Measurements from ENCODE around the gene CDH4.

Gene CDH4

DNA sequence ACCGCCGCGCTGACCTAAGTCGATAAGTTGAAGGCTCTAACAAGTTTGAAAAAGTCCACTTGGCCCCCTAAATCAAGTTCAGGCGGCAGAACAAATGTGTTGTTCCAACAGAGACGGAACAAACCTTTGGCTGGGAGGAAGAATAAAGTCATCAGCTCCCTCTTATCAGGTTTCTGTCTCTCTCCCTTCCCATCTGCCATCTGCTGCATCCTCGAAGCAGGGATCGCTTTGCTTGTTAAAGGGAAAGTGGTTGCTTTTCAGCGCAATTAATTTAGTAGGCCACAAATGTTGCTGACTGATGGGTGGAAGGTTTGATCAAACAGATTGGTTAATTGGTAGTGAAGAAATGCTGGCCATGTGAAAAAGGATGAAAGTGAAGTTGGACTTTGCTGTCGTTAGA is 64.3 kb downstream of the CDH4 start:
- H3K27me3 ChIP-seq (ENCODE audit: low read depth, low read length), result no peaks in the 10 kb centered on the region
- H3K9me3 ChIP-seq (ENCODE audit: control insufficient read depth in 1 of 2, low read length in 2 of 2), result no peaks in the 10 kb centered on the region
- no peaks in the 10 kb centered on the region for H3K4me1 ChIP-seq (ENCODE audit: control insufficient read depth in 1 of 2, insufficient read depth in 2 of 2, low read length in 2 of 2)
- no peak overlapping the region for H3K4me3 ChIP-seq (ENCODE audit: low read depth in 1 of 2, low read length in 2 of 2)
- no peak overlapping the region for H3K27ac ChIP-seq (ENCODE audit: low read length)
- H3K36me3 ChIP-seq (ENCODE audit: control insufficient read depth in 1 of 2, insufficient read depth in 2 of 2, low read length in 2 of 2), result no peaks in the 10 kb centered on the region

DNA sequence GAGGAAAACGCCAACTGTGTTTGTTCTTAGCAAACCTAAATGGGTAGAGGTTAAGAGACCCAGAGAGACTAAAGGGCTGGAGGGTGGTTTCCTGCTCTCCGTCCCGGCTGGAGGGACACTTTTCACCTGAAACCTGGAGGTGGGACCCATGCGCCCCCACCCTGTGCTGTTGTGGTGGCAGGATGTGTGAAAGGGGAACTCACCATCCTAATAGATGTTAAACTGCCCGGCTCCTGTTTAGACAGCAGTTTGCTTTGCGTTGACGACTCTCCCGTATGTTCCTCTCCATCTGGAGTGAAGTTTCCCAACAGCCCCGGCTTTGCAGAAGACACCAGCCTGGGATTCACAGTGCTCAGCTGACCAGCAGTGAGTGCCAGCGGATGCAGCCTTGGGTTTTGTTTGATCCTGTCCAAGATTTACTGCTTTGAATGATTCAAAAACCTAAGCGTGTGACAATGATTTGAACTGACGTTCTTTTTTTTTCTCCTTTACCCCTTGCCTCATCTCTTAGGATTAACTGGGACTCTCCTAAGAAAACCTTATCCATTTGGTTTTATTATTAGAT is 66.0 kb downstream of the CDH4 start:
- Histone ChIP-seq H3K27ac (ENCODE audit: low read length) (no peak overlapping the region), H3K36me3 (ENCODE audit: control insufficient read depth in 1 of 2, insufficient read depth in 2 of 2, low read length in 2 of 2) (no peaks in the 10 kb centered on the region), H3K4me1 (ENCODE audit: control insufficient read depth in 1 of 2, insufficient read depth in 2 of 2, low read length in 2 of 2) (no peaks in the 10 kb centered on the region), H3K4me3 (ENCODE audit: low read depth in 1 of 2, low read length in 2 of 2) (no peak overlapping the region), H3K9me3 (ENCODE audit: control insufficient read depth in 1 of 2, low read length in 2 of 2) (no peaks in the 10 kb centered on the region), H3K27me3 (ENCODE audit: low read depth, low read length) (no peaks in the 10 kb centered on the region)

DNA sequence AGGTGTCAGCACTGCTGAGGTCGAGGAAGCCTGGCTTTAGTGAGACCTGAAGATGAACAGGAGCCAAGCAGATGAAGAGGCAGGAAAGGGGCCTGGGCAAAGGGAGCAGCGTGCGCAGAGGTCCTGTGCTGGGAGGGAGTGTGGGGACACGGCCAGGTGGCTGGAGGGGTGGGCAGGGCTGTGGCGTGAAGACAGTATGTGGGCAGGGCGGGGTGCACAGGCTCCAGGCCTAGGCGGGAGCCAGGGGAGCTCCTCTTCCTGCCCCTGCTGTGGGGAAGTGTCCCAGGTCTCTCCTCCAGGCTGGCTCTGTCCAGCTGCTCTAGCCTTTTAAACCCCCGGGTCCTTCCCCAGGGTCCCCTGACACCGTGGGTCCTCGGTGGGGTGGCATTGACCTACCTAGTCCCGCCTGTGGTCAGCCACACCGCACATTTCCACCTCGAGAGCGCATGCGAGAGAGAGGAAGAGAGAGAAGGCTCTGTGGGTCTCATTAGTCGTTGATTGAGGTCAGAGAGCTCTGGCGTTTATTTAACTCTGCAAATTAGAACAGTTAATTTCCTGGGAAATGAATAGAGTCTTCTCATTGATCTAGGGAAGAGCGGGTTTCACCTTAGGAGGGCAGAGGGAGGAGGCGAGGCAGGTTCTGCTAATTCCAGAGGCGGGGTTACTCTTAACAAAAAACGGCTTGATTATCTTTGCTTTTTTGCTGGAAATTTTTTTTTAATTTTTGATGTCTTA is 68.8 kb downstream of the CDH4 start:
- H3K27me3 ChIP-seq (ENCODE audit: low read depth, low read length), result no peaks in the 10 kb centered on the region
- no peaks in the 10 kb centered on the region for H3K9me3 ChIP-seq (ENCODE audit: control insufficient read depth in 1 of 2, low read length in 2 of 2)
- no peak overlapping the region for H3K27ac ChIP-seq (ENCODE audit: low read length)
- no peaks in the 10 kb centered on the region for H3K36me3 ChIP-seq (ENCODE audit: control insufficient read depth in 1 of 2, insufficient read depth in 2 of 2, low read length in 2 of 2)
- no peak overlapping the region for H3K4me3 ChIP-seq (ENCODE audit: low read depth in 1 of 2, low read length in 2 of 2)
- H3K4me1 ChIP-seq (ENCODE audit: control insufficient read depth in 1 of 2, insufficient read depth in 2 of 2, low read length in 2 of 2), result no peaks in the 10 kb centered on the region

DNA sequence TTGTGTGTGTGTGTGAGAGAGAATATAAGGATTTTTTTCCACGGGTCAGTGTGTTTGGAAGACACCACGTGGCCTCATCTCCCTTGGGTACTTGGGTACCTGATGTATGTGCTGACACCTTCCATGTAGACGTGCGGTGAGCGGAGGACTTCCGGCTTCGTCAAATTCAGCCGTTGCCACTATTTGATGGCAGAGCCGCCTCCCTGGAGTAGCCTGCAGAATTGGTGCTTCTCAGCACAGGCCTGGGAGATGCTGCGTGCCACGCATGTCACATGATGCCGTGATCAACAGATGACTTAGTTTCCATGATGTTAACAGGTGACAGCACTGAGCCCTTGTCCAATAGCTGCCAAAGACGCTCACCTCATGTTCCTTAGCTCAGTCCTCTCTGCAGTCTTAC is 69.4 kb downstream of the CDH4 start:
- no peak overlapping the region for H3K4me3 ChIP-seq (ENCODE audit: low read depth in 1 of 2, low read length in 2 of 2)
- H3K27ac ChIP-seq (ENCODE audit: low read length), result no peak overlapping the region
- no peaks in the 10 kb centered on the region for H3K27me3 ChIP-seq (ENCODE audit: low read depth, low read length)
- H3K36me3 ChIP-seq (ENCODE audit: control insufficient read depth in 1 of 2, insufficient read depth in 2 of 2, low read length in 2 of 2), result no peaks in the 10 kb centered on the region
- no peaks in the 10 kb centered on the region for H3K9me3 ChIP-seq (ENCODE audit: control insufficient read depth in 1 of 2, low read length in 2 of 2)
- H3K4me1 ChIP-seq (ENCODE audit: control insufficient read depth in 1 of 2, insufficient read depth in 2 of 2, low read length in 2 of 2), result no peaks in the 10 kb centered on the region

DNA sequence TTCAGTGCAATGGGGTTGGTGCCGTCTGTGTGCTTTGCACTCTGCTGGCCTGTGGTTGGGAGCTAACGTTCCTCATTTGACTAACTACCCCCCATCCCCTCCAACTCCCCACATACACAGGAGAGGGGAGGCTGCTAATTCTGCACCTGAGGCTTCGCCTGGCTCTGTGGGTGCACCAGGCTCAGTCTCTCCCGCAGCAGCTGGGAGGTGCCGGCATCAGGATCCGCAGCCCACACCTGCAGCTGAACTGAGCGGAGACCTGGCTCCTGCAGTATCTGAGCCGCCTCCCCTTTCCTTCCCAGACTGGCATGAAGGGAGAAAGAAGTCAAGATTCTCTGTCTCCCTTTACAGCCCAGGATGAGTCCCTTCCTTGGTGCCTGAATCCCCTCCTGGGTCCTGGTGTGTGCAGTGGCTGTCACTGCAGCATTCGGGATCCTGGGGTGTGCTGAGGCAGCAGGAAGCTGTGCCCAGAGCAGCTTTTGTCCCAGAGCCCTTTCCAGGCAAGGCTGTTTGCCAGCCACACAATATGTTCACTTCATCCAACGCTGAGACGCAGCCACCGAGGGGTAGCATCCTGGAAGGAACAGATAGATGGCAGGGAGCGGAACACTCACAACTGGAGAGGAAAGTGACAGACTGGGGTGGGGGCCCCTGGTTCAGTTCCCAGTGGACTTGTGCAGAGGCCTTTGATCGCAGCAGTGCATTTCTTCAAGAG is 70.2 kb downstream of the CDH4 start:
- H3K4me1 ChIP-seq (ENCODE audit: control insufficient read depth in 1 of 2, insufficient read depth in 2 of 2, low read length in 2 of 2), result no peaks in the 10 kb centered on the region
- no peak overlapping the region for H3K4me3 ChIP-seq (ENCODE audit: low read depth in 1 of 2, low read length in 2 of 2)
- H3K9me3 ChIP-seq (ENCODE audit: control insufficient read depth in 1 of 2, low read length in 2 of 2), result no peaks in the 10 kb centered on the region
- no peak overlapping the region for H3K27ac ChIP-seq (ENCODE audit: low read length)
- no peaks in the 10 kb centered on the region for H3K27me3 ChIP-seq (ENCODE audit: low read depth, low read length)
- no peaks in the 10 kb centered on the region for H3K36me3 ChIP-seq (ENCODE audit: control insufficient read depth in 1 of 2, insufficient read depth in 2 of 2, low read length in 2 of 2)

DNA sequence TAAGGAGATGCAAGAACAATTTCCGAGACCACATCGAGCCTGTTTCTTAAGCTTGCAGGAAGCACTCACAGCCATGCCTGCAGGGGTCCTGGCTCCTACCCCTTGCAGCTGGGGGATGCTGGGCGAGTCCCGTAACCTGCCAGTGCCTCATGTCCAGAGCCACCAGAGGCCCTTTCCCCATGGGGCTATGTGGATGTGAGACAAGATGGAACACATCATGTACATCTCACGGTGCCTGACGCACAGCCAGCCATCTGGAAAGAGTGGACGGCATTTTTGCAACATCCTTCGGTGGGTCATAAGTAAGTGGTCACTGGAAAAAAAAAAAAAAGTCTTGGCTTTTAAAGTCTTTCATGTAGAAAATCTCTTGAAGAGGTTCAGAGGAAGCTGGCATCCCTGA is 72.8 kb downstream of the CDH4 start:
- H3K4me1 ChIP-seq (ENCODE audit: control insufficient read depth in 1 of 2, insufficient read depth in 2 of 2, low read length in 2 of 2), result no peaks in the 10 kb centered on the region
- H3K27me3 ChIP-seq (ENCODE audit: low read depth, low read length), result no peaks in the 10 kb centered on the region
- no peaks in the 10 kb centered on the region for H3K9me3 ChIP-seq (ENCODE audit: control insufficient read depth in 1 of 2, low read length in 2 of 2)
- no peaks in the 10 kb centered on the region for H3K36me3 ChIP-seq (ENCODE audit: control insufficient read depth in 1 of 2, insufficient read depth in 2 of 2, low read length in 2 of 2)
- H3K4me3 ChIP-seq (ENCODE audit: low read depth in 1 of 2, low read length in 2 of 2), result no peak overlapping the region
- H3K27ac ChIP-seq (ENCODE audit: low read length), result no peak overlapping the region

DNA sequence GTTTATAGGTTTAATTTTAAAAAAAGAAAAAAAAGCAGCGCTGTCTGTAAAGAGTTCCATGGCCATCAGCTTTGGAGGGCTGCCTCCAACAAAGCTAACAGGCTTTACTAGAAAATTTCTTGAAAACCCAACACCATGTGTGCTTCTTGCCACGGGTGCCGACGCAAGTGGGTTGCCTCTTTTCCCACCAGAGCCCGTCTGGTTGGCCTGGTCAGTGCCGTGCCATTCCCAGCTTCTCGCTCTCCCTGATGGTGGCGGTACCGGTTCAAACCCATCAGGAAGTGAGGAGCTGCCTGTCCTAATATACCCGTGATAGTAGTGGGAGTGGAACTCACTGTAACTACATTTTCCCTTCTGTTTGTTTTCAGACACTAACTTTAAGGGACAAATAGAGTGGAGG is 73.7 kb downstream of the CDH4 start:
- H3K9me3 ChIP-seq (ENCODE audit: control insufficient read depth in 1 of 2, low read length in 2 of 2), result no peaks in the 10 kb centered on the region
- no peak overlapping the region for H3K4me3 ChIP-seq (ENCODE audit: low read depth in 1 of 2, low read length in 2 of 2)
- H3K27me3 ChIP-seq (ENCODE audit: low read depth, low read length), result no peaks in the 10 kb centered on the region
- no peaks in the 10 kb centered on the region for H3K4me1 ChIP-seq (ENCODE audit: control insufficient read depth in 1 of 2, insufficient read depth in 2 of 2, low read length in 2 of 2)
- no peak overlapping the region for H3K27ac ChIP-seq (ENCODE audit: low read length)
- no peaks in the 10 kb centered on the region for H3K36me3 ChIP-seq (ENCODE audit: control insufficient read depth in 1 of 2, insufficient read depth in 2 of 2, low read length in 2 of 2)

DNA sequence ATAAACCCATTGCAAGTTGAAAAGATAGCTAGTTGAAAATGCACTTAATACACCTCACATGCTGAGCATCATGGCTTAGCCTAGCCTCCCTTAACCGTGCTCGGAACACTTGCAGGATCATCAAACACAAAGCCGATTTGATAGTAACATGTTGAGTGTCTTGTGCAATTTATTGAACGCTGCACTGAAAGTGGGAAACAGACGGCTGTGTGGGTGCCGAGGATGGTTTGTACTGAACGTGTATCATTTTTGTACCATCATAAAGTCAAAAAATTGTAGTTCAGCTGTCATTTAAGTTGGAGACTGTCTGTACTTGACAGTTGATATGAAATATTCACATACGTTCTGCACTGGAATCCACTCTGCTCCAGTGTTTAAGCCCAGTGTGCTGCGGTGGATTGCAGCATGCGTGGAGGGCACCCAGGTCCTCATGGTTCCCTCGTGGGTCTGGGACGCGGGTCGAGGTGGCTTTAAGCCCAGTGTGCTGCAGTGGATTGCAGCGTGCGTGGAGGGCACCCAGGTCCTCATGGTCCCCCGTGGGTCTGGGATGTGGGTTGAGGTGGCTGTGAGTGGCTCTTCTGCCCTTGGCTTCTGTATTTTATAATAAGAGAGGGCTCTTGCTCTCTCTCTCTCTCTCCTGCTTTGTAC is 77.0 kb downstream of the CDH4 start:
- Histone ChIP-seq H3K9me3 (ENCODE audit: control insufficient read depth in 1 of 2, low read length in 2 of 2) (no peaks in the 10 kb centered on the region), H3K4me1 (ENCODE audit: control insufficient read depth in 1 of 2, insufficient read depth in 2 of 2, low read length in 2 of 2) (no peaks in the 10 kb centered on the region), H3K27me3 (ENCODE audit: low read depth, low read length) (no peaks in the 10 kb centered on the region), H3K4me3 (ENCODE audit: low read depth in 1 of 2, low read length in 2 of 2) (no peak overlapping the region), H3K27ac (ENCODE audit: low read length) (no peak overlapping the region), H3K36me3 (ENCODE audit: control insufficient read depth in 1 of 2, insufficient read depth in 2 of 2, low read length in 2 of 2) (no peaks in the 10 kb centered on the region)

DNA sequence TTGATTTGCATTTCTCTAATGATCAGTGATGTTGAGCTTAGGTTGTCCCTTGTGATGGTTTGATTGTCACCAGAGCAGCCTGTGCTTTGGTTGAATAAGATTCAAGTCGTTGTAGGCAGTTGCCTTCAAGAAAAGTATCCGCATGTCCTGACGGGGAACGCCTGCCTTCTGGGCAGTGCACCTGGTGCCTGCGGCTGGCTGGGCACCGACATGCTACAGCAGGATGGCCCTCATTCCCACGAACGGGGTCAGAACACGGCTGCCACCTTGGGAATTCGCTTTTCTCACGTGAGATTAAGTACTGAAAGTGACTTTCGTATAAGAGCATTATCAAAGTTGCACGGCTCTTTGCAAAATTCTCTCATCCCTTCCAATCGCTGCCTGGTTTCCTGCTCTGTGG is 78.4 kb downstream of the CDH4 start:
- Histone ChIP-seq H3K27ac (ENCODE audit: low read length) (no peak overlapping the region), H3K4me3 (ENCODE audit: low read depth in 1 of 2, low read length in 2 of 2) (no peak overlapping the region), H3K4me1 (ENCODE audit: control insufficient read depth in 1 of 2, insufficient read depth in 2 of 2, low read length in 2 of 2) (no peaks in the 10 kb centered on the region), H3K36me3 (ENCODE audit: control insufficient read depth in 1 of 2, insufficient read depth in 2 of 2, low read length in 2 of 2) (no peaks in the 10 kb centered on the region), H3K27me3 (ENCODE audit: low read depth, low read length) (no peaks in the 10 kb centered on the region), H3K9me3 (ENCODE audit: control insufficient read depth in 1 of 2, low read length in 2 of 2) (no peaks in the 10 kb centered on the region)

DNA sequence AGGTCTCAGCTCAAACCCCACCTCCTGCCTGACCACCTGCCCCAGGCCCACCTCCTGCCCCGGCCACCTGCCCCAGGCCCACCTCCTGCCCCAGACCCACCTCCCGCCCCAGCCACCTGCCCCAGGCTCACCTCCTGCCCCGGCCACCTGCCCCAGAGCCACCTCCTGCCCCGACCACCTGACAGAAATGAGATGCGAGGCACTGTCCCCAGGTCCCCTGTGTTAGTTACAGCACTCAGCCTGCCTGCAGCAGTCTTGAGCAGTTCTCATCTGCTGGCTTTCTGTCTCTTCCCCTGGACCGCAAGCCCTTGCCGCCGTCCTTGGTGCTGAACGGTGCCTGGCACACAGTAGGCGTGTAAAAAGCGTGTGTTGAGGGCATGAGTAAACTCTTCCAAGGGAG is 79.5 kb downstream of the CDH4 start:
- H3K4me3 ChIP-seq (ENCODE audit: low read depth in 1 of 2, low read length in 2 of 2), result no peak overlapping the region
- H3K27me3 ChIP-seq (ENCODE audit: low read depth, low read length), result no peaks in the 10 kb centered on the region
- no peaks in the 10 kb centered on the region for H3K36me3 ChIP-seq (ENCODE audit: control insufficient read depth in 1 of 2, insufficient read depth in 2 of 2, low read length in 2 of 2)
- H3K9me3 ChIP-seq (ENCODE audit: control insufficient read depth in 1 of 2, low read length in 2 of 2), result no peaks in the 10 kb centered on the region
- no peak overlapping the region for H3K27ac ChIP-seq (ENCODE audit: low read length)
- no peaks in the 10 kb centered on the region for H3K4me1 ChIP-seq (ENCODE audit: control insufficient read depth in 1 of 2, insufficient read depth in 2 of 2, low read length in 2 of 2)
